Ovary (tissue), 9 donors: ENCODE data around the gene URI1. TPM values are rescaled to one million over a fixed set of nuclear protein-coding genes. Genes with fewer than 3 reads are reported as not detected.

ENCODE experiments used
- DNase-seq, 5 donors: peaks; one replicate each; pipeline ENCODE4 v3.0.0-alpha.2; 2019 to 2020
- H3K27ac ChIP-seq, 2 donors: fragments of 200-600 bp; one replicate each; pipeline versions ENCODE4 v1.5.1 to v1.8.0; 2019 to 2022
- H3K27me3 ChIP-seq: fragments of 200-600 bp; one replicate; pipeline ENCODE4 v1.8.0; 2022
- H3K36me3 ChIP-seq: fragments of 200-600 bp; sonication (generic); one replicate; pipeline ENCODE4 v1.5.1; 2019
- H3K4me1 ChIP-seq: one replicate; pipeline ENCODE4 v1.8.1; 2013; ENCODE audit warnings: mild to moderate bottlenecking, moderate library complexity; ENCODE audit not compliant: insufficient read depth
- H3K4me3 ChIP-seq: fragments of 200-600 bp; sonication (generic); one replicate; pipeline ENCODE4 v1.5.1; 2017
- H3K9me3 ChIP-seq, 2 donors: fragments of 200-600 bp in 1 of 2; sonication (generic) in 1 of 2; one replicate each; pipeline versions ENCODE4 v1.5.1 to v1.8.1; 2013 to 2019; ENCODE audit warnings: mild to moderate bottlenecking in 1 of 2, moderate library complexity in 1 of 2
- EP300 ChIP-seq: sonication (generic); formaldehyde crosslinking; IDR thresholded peaks from one replicate; pipeline ENCODE4 v1.6.1; 2017; ENCODE audit warnings: antibody characterized with exemption
- POLR2A ChIP-seq: fragments of 450-650 bp; IDR thresholded peaks from one replicate; pipeline ENCODE4 v1.6.1; 2017; ENCODE audit warnings: antibody characterized with exemption, mild to moderate bottlenecking, moderate library complexity
- WGBS, 3 donors: extraction: QIAGEN DNeasy Blood & Tissue Kit in 1 of 3; methylation state at CpG; one replicate each; pipeline versions ENCODE4 v1.1.5 to v1.1.7; 2013 to 2017; 5-methylcytosine and 5-hydroxymethylcytosine counted together
- intact Hi-C, 4 donors: fragments of 100-400 bp; cut with DNase I; formaldehyde crosslinking; loops; one replicate each; pipeline versions ENCODE4 v1.11.0 to v1.15.1; 2022 to 2023
- polyA plus RNA-seq, 2 donors: library from polyadenylated mRNA; stranded (reverse); fragments of 200-250 nt in 1 of 2; fragments of 350-450 nt in 1 of 2; fragmentation: Illumina TruSeq in 1 of 2; extraction: RNeasy Lipid Tissue Mini Kit (QIAGEN cat#74804) in 1 of 2; gene quantifications; one replicate each; pipeline ENCODE4 v1.2.3, GENCODE V29; 2013 to 2014
- total RNA-seq, 7 donors: library from RNA; depleted of rRNA in 2 of 7; stranded (reverse); fragments of >200 nt in 2 of 7; fragmentation: NEBNext Ultra II Directional in 3 of 7; extraction: Animal tissue kit (Norgen Biotek cat#: 25700) in 3 of 7; gene quantifications; one replicate each; pipeline versions ENCODE4 v1.1.0 to v1.2.4, GENCODE V29; 2016 to 2023
- TF ChIP-seq, protein P1 (sequence below), 3 donors: fragments of 450-650 bp in 2 of 3; fragments of 200-600 bp in 1 of 3; IDR thresholded peaks; one replicate each; pipeline versions ENCODE4 v1.5.1 to v1.8.0; 2016 to 2022; ENCODE audit warnings: antibody characterized with exemption in 3 of 3, mild to moderate bottlenecking in 1 of 3
- donor health status: DM: no; HTN: no; CAD: no; lungs with moderate emphysema.
- donor health status: DM: no; HTN: no; CAD: no.
- donor health status: Bipolar disorder and iron deficiency.
- donor health status: DM: yes; HTN: yes; CAD: no.
- donor health status: DM: no; HTN: no; CAD: no.
- donor health status: DM: yes; HTN: yes; CAD: no.

Gene URI1
- total and polyA plus RNA-seq, 9 donors, result 39.8 to 90.0 (median 66.9) TPM

DNA sequence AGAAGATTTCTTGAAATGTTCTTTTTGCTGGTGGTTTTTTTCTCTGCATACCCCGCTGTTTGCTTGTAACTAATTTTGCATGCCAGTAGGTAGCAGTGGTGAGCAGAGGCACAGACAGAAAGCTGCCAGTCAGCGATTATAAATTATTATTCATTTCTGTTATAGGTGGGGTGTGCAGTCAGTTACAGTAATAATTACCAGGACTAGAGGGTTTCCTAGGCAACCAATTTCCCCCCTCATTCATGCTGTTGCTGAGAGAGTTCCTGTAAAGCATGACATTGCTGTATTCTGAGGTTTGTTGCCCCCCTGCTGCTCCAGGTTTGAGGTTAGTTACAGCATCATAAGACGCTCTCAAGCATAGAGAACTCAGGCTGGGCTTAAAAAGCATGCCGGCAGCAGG is 104.5 kb downstream of the URI1 start:
- H3K36me3 ChIP-seq, result no peaks in the 10 kb centered on the region
- no peak for DNase-seq
- 44 to 51% (median 48%) methylated on average over 4 of the region's 4 CpGs for WGBS, 3 donors
- no peak overlapping the region for H3K4me3 ChIP-seq
- no peaks in the 10 kb centered on the region for H3K9me3 ChIP-seq
- H3K27ac ChIP-seq, result no peak overlapping the region
- no peaks in the 10 kb centered on the region for H3K4me1 ChIP-seq
- no peak for TF ChIP-seq EP300
- intact Hi-C loops, result no loop called here
- no peaks in the 10 kb centered on the region for H3K27me3 ChIP-seq

DNA sequence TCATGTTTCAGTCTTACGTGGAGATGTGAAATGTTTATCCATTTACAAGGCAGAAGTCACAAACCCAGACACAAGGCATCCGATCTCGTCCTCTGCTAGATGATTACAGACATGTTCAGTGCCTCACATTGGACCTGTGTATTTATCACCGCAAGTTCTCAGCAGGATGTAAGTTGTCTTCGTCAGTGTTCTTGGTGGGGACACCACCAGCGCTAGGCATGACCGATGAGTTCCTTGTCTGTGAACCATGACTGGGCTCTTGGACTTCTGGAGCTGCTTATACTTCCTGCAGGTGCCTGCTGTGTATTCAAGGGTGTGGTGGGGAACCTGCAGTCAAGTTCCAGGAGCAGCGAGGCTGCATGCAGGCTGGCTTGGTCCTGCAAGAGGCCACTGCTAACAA is 105.4 kb downstream of the URI1 start:
- H3K4me1 ChIP-seq, result no peaks in the 10 kb centered on the region
- no peaks in the 10 kb centered on the region for H3K9me3 ChIP-seq
- no peak overlapping the region for H3K27ac ChIP-seq
- WGBS, 3 donors, result 81 to 84% (median 83%) methylated on average over 8 of the region's 8 CpGs
- no peaks in the 10 kb centered on the region for H3K36me3 ChIP-seq
- TF ChIP-seq, protein P1, sequence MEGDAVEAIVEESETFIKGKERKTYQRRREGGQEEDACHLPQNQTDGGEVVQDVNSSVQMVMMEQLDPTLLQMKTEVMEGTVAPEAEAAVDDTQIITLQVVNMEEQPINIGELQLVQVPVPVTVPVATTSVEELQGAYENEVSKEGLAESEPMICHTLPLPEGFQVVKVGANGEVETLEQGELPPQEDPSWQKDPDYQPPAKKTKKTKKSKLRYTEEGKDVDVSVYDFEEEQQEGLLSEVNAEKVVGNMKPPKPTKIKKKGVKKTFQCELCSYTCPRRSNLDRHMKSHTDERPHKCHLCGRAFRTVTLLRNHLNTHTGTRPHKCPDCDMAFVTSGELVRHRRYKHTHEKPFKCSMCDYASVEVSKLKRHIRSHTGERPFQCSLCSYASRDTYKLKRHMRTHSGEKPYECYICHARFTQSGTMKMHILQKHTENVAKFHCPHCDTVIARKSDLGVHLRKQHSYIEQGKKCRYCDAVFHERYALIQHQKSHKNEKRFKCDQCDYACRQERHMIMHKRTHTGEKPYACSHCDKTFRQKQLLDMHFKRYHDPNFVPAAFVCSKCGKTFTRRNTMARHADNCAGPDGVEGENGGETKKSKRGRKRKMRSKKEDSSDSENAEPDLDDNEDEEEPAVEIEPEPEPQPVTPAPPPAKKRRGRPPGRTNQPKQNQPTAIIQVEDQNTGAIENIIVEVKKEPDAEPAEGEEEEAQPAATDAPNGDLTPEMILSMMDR (IDR thresholded peaks at IDR 0.05), result no peak
- TF ChIP-seq EP300 (no peak), POLR2A (no peak)
- H3K4me3 ChIP-seq, result no peak overlapping the region
- no peaks in the 10 kb centered on the region for H3K27me3 ChIP-seq
- intact Hi-C loops, result no loop called here
- no peak for DNase-seq

DNA sequence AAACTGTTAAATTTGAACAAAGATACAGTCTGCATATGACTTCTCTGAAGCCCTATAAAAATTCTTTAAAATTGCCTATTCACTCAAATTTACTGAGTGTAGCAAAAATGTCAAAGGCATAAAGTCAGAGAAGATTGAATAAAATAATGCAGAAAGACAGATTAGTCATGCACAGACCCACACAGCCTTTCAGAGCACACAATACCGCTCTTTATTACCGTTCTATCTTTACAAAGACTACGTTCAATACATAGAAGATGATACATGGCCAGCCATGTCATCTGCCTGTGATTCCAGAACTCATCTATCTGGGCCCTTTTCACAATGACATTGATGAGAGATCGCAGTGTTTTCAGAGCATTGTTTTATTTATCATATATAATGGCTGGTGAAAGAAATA is 107.2 kb downstream of the URI1 start:
- TF ChIP-seq POLR2A, result no peak
- TF ChIP-seq, protein P1 (IDR thresholded peaks at IDR 0.05), result no peak
- TF ChIP-seq EP300, result no peak
- 84 to 90% (median 87%) methylated on average over 4 of the region's 4 CpGs for WGBS, 3 donors
- no peak overlapping the region for H3K4me3 ChIP-seq
- no peak for DNase-seq
- intact Hi-C loops, result no loop called here
- no peaks in the 10 kb centered on the region for H3K27me3 ChIP-seq
- no peak overlapping the region for H3K27ac ChIP-seq
- no peaks in the 10 kb centered on the region for H3K36me3 ChIP-seq
- no peaks in the 10 kb centered on the region for H3K9me3 ChIP-seq
- H3K4me1 ChIP-seq, result no peaks in the 10 kb centered on the region

DNA sequence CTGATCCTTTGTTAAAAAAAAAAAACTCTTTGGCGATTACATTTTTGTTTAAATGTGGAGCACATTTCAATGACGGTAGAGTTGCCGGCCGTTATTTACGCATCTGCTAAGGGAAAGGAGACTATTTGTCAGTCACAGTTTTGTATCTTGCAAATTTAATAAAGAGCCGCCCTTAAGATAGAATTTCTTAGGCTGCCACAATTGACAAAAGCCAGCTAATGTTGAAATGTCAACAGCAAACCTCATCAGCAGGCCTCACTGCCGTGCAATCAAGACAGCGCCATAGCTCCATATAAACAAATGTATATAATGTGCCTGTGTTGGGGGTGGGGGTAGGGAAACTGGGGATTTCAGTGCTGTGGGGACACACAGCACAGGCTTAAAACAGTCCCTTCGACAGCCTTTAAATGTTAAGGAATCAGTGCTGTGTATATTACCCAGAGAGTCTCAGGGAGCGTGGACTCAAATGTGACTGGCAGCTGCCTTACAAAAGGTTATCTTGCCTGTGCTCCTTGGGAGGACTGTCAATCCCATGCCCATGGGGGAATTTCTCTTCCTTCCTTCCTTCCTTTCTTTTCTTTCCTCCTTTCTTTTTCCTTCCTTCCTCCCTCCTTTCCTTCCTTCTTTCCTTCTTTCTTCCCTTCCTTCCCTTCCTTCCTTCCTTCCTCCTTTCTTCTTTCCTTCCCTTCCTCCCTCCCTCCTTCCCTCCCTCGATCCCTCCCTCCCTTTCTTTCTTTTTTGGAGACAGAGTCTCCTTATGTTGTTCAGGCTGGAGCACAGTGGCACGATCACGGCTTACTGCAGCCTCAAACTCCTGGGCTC is 108.0 kb downstream of the URI1 start:
- WGBS, 3 donors, result 58 to 69% (median 61%) methylated on average over 13 of the region's 13 CpGs
- no peak for DNase-seq
- Histone ChIP-seq H3K9me3 (no peaks in the 10 kb centered on the region), H3K4me3 (no peak overlapping the region), H3K27ac (no peak overlapping the region), H3K36me3 (no peaks in the 10 kb centered on the region), H3K4me1 (no peaks in the 10 kb centered on the region), H3K27me3 (no peaks in the 10 kb centered on the region)
- intact Hi-C loops, result no loop called here
- TF ChIP-seq, protein P1 (IDR thresholded peaks at IDR 0.05), result no peak
- TF ChIP-seq POLR2A (no peak), EP300 (no peak)
